ENCODE data around the gene CNNM3.

The CNNM3 gene

GRCh38 chr2:96878171-96878570 lies 62.1 kb downstream of the CNNM3 start:
- DNase-seq (ENCODE audit: low spot score) = no peak

DNA sequence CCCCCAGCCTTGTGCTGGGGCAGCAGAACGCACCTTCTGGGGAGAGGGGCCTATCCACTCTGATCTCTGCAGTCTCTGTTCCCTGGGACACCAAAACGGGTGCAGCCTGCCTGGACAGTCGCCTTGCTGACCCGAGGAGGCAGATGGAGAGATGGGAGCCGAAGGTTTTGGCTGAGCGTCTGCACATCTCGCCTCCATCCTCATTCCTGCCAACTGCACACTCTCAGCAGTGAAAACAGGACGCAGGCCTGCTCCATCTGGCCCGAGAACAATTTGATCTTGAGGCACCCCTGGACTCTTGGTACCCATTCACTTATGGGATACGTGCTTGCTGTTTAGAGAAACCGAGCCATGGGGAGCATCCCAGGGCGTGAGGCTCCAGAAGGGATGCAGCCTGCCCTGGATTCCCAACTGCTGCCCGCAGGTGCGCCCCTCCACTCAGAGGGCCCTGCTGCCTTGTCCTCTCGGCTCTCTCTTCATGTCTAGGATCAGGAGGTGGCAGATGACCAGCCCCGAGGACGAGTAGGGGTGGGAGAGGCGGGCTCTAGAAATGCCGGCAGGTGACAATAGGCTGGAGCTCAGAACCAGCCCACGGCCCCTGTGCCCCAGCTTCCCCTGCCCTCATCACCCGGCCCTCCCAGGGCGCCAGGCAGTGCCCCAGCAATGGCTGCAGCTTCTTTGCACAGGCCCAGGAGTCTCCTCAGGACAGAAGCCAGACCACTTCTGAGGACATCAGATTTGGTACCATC lies 62.9 kb downstream of the CNNM3 start:
- no peak for DNase-seq (ENCODE audit: low spot score)

DNA sequence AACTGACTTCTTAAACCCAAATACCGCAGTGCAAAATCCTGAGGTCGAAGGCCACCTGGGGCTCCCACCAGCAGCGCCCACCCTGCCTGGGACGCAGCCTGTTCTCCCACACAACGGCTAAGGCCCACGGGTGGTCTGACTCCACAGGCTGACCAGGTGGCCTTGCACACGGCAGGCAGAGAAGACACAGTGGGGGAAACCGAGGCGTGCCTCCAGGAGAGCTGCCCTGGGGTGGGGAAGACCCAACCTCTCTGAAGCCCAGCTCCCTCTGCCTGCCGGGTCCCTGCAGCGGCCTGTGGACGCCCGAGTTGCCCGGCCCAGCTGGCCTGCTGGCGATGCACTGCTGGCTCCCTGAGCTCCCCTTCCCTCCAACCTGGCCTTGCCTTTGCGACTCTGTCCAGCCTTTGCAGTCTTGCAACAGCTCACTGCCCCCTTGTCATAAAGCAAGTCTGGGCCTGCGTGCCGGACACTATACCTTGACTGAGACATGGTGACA lies 63.5 kb downstream of the CNNM3 start:
- DNase-seq (ENCODE audit: low spot score) = no peak

- DNase-seq (ENCODE audit: low spot score) = no peak
Measured at GRCh38 chr2:96880891-96881273, 64.8 kb downstream of the CNNM3 start.

GRCh38 chr2:96881349-96882195 lies 65.5 kb downstream of the CNNM3 start:
- no peak for DNase-seq (ENCODE audit: low spot score)

DNA sequence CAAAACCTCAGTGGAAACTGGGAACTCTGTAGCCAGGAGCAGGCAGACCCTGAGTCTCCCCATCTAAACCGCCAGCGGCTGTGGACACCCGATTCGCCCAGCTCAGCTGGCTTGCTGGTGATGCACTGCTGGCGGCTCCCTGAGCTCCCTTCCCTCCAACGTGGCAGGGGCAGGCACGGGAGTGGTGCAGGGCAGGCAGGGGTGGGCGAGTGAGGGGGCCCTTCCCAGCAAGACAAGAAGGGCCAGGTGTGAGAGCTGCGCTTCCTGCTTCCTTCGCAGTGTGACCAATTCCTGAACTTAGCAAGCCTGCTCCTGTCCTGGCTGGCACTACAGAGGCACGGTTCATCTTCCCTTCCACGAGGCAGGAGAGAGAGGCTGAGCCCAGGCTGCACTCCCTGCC lies 66.2 kb downstream of the CNNM3 start:
- DNase-seq (ENCODE audit: low spot score) = no peak

DNA sequence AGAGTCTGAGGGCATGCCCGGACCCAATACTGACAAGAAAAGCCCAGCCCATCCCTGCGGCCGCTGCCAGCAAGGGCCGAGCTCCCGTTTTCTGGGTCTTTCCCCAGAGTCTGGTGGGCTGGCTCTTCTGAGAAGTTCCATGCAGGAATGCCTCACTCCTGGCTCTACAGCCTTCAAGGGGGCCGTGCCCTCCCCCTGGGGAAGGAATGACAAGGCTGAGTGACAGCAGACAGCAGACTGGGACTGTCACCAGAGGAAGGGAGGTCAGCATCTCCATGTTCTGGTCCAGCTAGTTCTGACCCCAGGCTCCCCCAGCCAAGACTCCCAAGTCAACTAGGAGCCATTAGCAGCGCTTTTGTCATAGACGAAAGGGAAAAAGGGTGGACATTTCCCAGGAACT lies 66.8 kb downstream of the CNNM3 start:
- no peak for DNase-seq (ENCODE audit: low spot score)

- DNase-seq (ENCODE audit: low spot score) = no peak
Measured at GRCh38 chr2:96883306-96883705, 67.2 kb downstream of the CNNM3 start.

Data from RKO (cell line).